HG02678 (cell line): Measurements from ENCODE around the gene SNUPN.

Experiments
- ATAC-seq: cut with Tn5 transposase; IDR thresholded peaks from one replicate; pipeline ENCODE4 v1.9.1; 2021; ENCODE audit warnings: mild to moderate bottlenecking, moderate library complexity; ENCODE audit not compliant: unreplicated experiment

Gene SNUPN

GRCh38 chr15:75654201-75654907 lies 28.8 kb upstream of the SNUPN start:
- no peak for ATAC-seq

GRCh38 chr15:75653347-75653913 lies 27.9 kb upstream of the SNUPN start:
- ATAC-seq: no peak

GRCh38 chr15:75651810-75652543 lies 26.5 kb upstream of the SNUPN start:
- ATAC-seq: no peak

- ATAC-seq: no peak
These were observed 25.6 kb upstream of the SNUPN start for GRCh38 chr15:75650908-75651809.

- no peak for ATAC-seq
These were observed 24.3 kb upstream of the SNUPN start for GRCh38 chr15:75649848-75650247.

- ATAC-seq: no peak
These were observed 23.7 kb upstream of the SNUPN start for GRCh38 chr15:75649045-75649761.

- no peak for ATAC-seq
These were observed 22.9 kb upstream of the SNUPN start for GRCh38 chr15:75648156-75649000.

- ATAC-seq: no peak
These were observed 22.0 kb upstream of the SNUPN start, which contains the start of gene SNX33 for GRCh38 chr15:75647370-75648155. Gene SNX33, plus strand, starts transcription at chr15:75647912. Its CDS starts 1,191 bp downstream, at chr15:75649103.

GRCh38 chr15:75646944-75647364 lies 21.4 kb upstream of the SNUPN start:
- ATAC-seq: no peak

GRCh38 chr15:75646112-75646943 lies 20.8 kb upstream of the SNUPN start:
- no peak for ATAC-seq

- ATAC-seq: no peak
These were observed 18.9 kb upstream of the SNUPN start for GRCh38 chr15:75644376-75644775.

- no peak for ATAC-seq
These were observed 16.1 kb upstream of the SNUPN start for GRCh38 chr15:75641603-75642002.

- ATAC-seq: no peak
These were observed 15.6 kb upstream of the SNUPN start for GRCh38 chr15:75641179-75641503.

- ATAC-seq: peak; percentile 30
These were observed 15.1 kb upstream of the SNUPN start for GRCh38 chr15:75640483-75641178.

- ATAC-seq: peak; percentile 93
These were observed 14.4 kb upstream of the SNUPN start, which contains the start of gene IMP3 for GRCh38 chr15:75639709-75640482. Gene IMP3, minus strand, starts transcription at chr15:75640224. Its CDS starts 56 bp downstream, at chr15:75640168.

- no peak for ATAC-seq
These were observed 13.7 kb upstream of the SNUPN start for GRCh38 chr15:75639191-75639708.
